ENCODE data around the gene SLC9A3.
A peak's percentile ranks its signal among the peaks of the same experiment; 100 is the strongest.

SLC9A3 gene

GRCh38 chr5:568061-568781, 44.0 kb upstream of the SLC9A3 start:
- 0 out of 3 replicates have a peak, but pooled peaks have one; percentile 22 for ATAC-seq (ENCODE audit: low read depth)
- peaks cover 59% of the 10 kb centered on the region for H3K27me3 ChIP-seq (ENCODE audit: insufficient read depth, poor library complexity, severe bottlenecking)
- H3K9me3 ChIP-seq (ENCODE audit: severe bottlenecking): peaks cover 10% of the 10 kb centered on the region
- peaks cover 5% of the 10 kb centered on the region for H3K4me1 ChIP-seq (ENCODE audit: insufficient read depth, poor library complexity, severe bottlenecking)
- DNase-seq (ENCODE audit: low spot score): peak; percentile 70
- H3K27ac ChIP-seq (ENCODE audit: poor library complexity, severe bottlenecking): no peak overlapping the region
- no peaks in the 10 kb centered on the region for H3K36me3 ChIP-seq (ENCODE audit: low read depth)
- TF ChIP-seq CTCF (IDR thresholded peaks at IDR 0.05; ENCODE audit: poor library complexity, severe bottlenecking): no peak
- no peak overlapping the region for H3K4me3 ChIP-seq (ENCODE audit: severe bottlenecking)

GRCh38 chr5:567664-568060, 43.4 kb upstream of the SLC9A3 start:
- H3K9me3 ChIP-seq (ENCODE audit: severe bottlenecking): peaks cover 10% of the 10 kb centered on the region
- DNase-seq (ENCODE audit: low spot score) (no peak), ATAC-seq (ENCODE audit: low read depth) (no peak)
- no peak overlapping the region for H3K27ac ChIP-seq (ENCODE audit: poor library complexity, severe bottlenecking)
- H3K4me1 ChIP-seq (ENCODE audit: insufficient read depth, poor library complexity, severe bottlenecking): peaks cover 5% of the 10 kb centered on the region
- no peaks in the 10 kb centered on the region for H3K36me3 ChIP-seq (ENCODE audit: low read depth)
- no peak overlapping the region for H3K4me3 ChIP-seq (ENCODE audit: severe bottlenecking)
- TF ChIP-seq CTCF (IDR thresholded peaks at IDR 0.05; ENCODE audit: poor library complexity, severe bottlenecking): no peak
- H3K27me3 ChIP-seq (ENCODE audit: insufficient read depth, poor library complexity, severe bottlenecking): peaks cover 54% of the 10 kb centered on the region

- ATAC-seq (ENCODE audit: low read depth): no peak
- no peak overlapping the region for H3K27ac ChIP-seq (ENCODE audit: poor library complexity, severe bottlenecking)
These were observed 42.5 kb upstream of the SLC9A3 start for GRCh38 chr5:566636-567309.

GRCh38 chr5:565782-566440, 41.7 kb upstream of the SLC9A3 start:
- Histone ChIP-seq H3K27me3 (ENCODE audit: insufficient read depth, poor library complexity, severe bottlenecking) (peaks cover 44% of the 10 kb centered on the region), H3K36me3 (ENCODE audit: low read depth) (no peaks in the 10 kb centered on the region)

More at GRCh38 chr5:566636-567309, 42.5 kb upstream of the SLC9A3 start:
- Histone ChIP-seq H3K4me1 (ENCODE audit: insufficient read depth, poor library complexity, severe bottlenecking) (peaks cover 5% of the 10 kb centered on the region), H3K27me3 (ENCODE audit: insufficient read depth, poor library complexity, severe bottlenecking) (peaks cover 45% of the 10 kb centered on the region), H3K4me3 (ENCODE audit: severe bottlenecking) (no peak overlapping the region), H3K9me3 (ENCODE audit: severe bottlenecking) (peaks cover 10% of the 10 kb centered on the region), H3K36me3 (ENCODE audit: low read depth) (no peaks in the 10 kb centered on the region)
- no peak for TF ChIP-seq CTCF (IDR thresholded peaks at IDR 0.05; ENCODE audit: poor library complexity, severe bottlenecking)
- no peak for DNase-seq (ENCODE audit: low spot score)

More at GRCh38 chr5:565782-566440, 41.7 kb upstream of the SLC9A3 start:
- Histone ChIP-seq H3K27ac (ENCODE audit: poor library complexity, severe bottlenecking) (no peak overlapping the region), H3K4me3 (ENCODE audit: severe bottlenecking) (no peak overlapping the region), H3K4me1 (ENCODE audit: insufficient read depth, poor library complexity, severe bottlenecking) (peaks cover 5% of the 10 kb centered on the region), H3K9me3 (ENCODE audit: severe bottlenecking) (peaks cover 10% of the 10 kb centered on the region)
- peak; percentile 63 for DNase-seq (ENCODE audit: low spot score)
- no peak for TF ChIP-seq CTCF (IDR thresholded peaks at IDR 0.05; ENCODE audit: poor library complexity, severe bottlenecking)
- peak; percentile 72 for ATAC-seq (ENCODE audit: low read depth)
